DND-41 (cell line): ENCODE measurements around the gene CFAP61.

Experiments
- CTCF ChIP-seq: IDR thresholded peaks from 2 replicates; pipeline ENCODE4 v1.5.1; 2012; ENCODE audit warnings: borderline replicate concordance, low read length, moderate library complexity, mild to moderate bottlenecking; ENCODE audit not compliant: poor library complexity, severe bottlenecking; ENCODE audit errors: extremely low read depth
- EZH2 ChIP-seq: IDR thresholded peaks from 3 replicates; pipeline ENCODE4 v1.6.1; 2012; ENCODE audit warnings: borderline replicate concordance, low read depth, mild to moderate bottlenecking, moderate library complexity, low read length, inconsistent platforms; ENCODE audit not compliant: severe bottlenecking

GRCh38 chr20:20196610-20197009 lies 144.3 kb downstream of the CFAP61 start:
- TF ChIP-seq CTCF (no peak), EZH2 (no peak)
